Measurements from ENCODE around the gene HMGN5.
A peak's percentile ranks its signal among the peaks of the same experiment; 100 is the strongest.

HMGN5 gene

GRCh38 chrX:81201671-81202455 is at the start of gene HMGN5, which contains the start of gene SH3BGRL:
Gene HMGN5, minus strand, starts transcription at chrX:81201913. Its CDS starts 80,364 bp downstream, at chrX:81121549.
Gene SH3BGRL, plus strand, starts transcription at chrX:81202102. Its CDS starts 99 bp downstream, at chrX:81202201.
- peak; percentile 68 for DNase-seq

- DNase-seq = no peak
Observed at GRCh38 chrX:81241753-81242152, 40.0 kb upstream of the HMGN5 start.

DNA sequence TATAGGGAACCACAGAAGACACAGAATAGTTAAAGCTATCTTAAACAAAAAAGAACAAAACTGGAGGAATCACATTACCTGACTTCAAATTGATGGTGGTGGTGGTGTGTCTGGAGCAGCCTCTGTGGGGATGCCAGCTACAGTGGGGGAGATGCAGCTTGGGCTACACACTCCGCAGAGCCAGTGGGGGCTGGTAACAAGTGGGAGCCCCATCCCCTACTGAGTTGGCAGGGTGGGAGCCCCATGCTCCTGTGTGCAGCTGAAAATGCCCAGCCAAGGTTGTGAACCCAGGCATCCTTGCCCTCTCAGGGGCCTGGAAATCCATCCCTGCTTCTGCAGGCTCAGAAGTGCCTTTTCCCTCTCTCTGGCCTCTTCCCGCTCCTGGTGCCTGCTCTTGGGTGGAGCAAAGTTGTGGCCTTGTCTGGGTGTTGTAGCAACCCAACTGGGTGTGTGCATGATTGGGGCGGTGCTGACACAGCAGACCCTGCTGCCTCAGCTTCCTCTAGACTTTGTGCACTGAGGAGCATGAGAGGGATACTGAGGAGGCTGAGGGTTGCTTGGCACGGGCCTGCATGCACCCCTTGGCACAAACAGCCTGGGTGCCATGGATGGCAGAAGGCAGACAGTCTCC is 39.1 kb upstream of the HMGN5 start:
- no peak for DNase-seq

- DNase-seq = no peak
Observed at GRCh38 chrX:81238166-81238565, 36.5 kb upstream of the HMGN5 start.

GRCh38 chrX:81237516-81237915 is 35.8 kb upstream of the HMGN5 start:
- no peak for DNase-seq

- no peak for DNase-seq
Observed at GRCh38 chrX:81232218-81232617, 30.5 kb upstream of the HMGN5 start.

DNA sequence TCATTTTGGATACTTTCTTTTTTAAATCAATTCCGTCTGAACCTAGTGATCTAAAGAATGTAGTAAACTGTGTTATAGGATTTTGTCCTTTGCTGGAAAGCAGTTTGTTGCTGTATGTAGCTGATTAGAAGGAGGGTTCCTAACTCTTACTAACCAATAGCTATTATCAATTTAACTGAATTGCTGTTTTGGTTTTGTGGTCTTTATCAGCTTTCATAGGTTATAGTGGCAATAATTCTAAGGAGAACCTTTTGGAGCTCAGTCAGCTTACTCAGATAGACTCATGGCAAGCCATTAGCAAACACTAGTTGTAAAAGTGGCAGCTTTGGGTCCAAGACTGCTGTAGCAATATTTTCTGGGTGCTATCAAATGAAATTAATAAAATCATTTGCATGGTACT is 29.8 kb upstream of the HMGN5 start:
- no peak for DNase-seq

- no peak for DNase-seq
Observed at GRCh38 chrX:81229901-81230300, 28.2 kb upstream of the HMGN5 start.

DNA sequence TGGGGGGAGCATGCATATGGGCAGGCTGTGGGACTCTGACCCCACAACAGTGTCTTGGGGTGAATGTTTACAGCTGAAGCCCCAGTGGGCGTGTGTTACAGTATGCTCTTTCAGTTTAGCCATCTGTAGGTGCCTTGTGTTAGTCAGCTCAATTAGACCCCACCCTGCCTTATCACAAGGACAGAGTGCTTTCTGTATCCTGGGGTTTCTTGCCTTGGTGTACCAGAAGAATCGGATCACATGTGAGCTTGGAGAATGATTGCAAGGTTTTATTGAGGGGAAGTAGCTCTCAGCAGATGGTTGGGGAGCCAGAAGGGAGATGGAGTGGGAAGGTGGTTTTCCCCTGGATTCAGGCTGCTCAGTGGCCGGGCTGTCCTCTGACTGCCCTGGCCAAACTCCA is 27.5 kb upstream of the HMGN5 start:
- DNase-seq = no peak

- no peak for DNase-seq
Observed at GRCh38 chrX:81215685-81216084, 14.0 kb upstream of the HMGN5 start.

GRCh38 chrX:81208916-81209315 is 7.2 kb upstream of the HMGN5 start:
- no peak for DNase-seq

DNA sequence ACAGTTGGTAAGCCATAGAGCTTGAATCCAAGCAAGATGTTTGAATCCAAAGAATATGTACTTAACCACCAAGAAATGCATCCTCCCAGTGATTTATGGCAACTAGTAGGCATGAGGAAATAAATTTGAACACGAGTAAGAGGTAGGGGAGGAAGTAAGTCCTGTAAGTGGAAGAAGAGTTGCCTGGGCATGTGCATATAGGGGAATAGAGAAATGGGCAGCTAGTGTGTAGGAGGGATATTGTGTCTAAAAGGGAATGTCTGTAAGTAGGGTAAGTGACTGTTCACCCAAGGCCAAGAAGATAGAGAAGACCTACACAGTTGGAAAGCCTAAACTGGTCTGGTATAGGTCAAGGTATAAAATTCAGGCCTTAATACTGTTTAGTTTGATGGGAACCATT is 4.8 kb upstream of the HMGN5 start:
- no peak for DNase-seq

DNA sequence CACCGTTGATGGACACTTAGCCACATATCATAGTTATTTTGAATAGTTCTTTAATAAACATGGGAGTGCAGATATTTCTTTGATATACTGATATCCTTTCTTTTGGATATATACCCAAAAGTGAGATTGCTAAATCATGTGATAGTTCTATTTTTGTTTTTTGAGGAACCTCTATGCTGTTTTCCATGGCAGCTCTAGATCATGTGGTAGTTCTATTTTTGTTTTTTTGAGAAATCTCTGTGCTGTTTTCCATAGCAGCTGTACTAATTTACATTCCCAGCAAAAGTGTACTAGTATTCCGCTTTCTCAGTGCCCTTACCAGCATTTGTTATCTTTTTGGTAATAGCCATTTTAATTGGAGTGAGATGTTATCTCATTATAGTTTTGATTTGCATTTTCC is 3.8 kb upstream of the HMGN5 start:
- DNase-seq = no peak

GRCh38 chrX:81202943-81203342 is 1.2 kb upstream of the HMGN5 start:
- no peak for DNase-seq

DNA sequence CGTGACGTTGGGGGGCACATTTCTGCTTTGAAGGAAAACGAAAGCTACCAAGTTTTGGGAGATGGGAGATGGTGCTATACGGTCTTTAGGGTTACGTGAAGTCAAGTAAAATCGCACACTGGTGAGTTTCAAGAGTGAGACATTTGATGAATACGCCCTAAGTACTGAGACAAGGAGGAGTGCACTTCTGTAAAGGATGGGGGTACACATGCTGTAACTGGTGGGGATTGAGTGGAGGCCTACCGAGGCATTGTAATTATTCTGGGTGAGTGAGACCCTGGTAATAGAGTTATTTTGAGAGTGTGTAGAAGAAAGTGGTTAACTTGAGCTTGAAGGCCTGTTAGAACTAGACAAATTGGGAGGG is 725 bp upstream of the HMGN5 start:
- peak; percentile 3 for DNase-seq

DNA sequence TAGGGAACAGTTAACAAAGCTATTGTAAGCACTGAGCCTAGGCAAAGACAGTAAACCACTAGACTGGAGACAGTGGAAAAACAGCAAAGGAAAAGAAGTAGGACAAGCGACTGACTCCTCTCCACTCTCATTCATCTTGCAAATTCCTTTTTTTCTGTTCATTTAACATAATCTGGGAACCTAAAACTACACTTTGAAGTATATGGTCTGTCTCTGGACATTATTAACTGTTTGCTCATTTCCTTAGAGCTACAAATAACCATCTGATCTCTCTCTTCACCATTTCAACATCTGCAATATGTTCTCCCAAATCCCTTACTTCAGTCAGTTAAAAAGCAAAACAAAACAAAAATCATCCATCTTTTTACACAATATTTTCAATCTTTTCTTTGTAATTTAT is 642 bp downstream of the HMGN5 start:
- DNase-seq = no peak

DNA sequence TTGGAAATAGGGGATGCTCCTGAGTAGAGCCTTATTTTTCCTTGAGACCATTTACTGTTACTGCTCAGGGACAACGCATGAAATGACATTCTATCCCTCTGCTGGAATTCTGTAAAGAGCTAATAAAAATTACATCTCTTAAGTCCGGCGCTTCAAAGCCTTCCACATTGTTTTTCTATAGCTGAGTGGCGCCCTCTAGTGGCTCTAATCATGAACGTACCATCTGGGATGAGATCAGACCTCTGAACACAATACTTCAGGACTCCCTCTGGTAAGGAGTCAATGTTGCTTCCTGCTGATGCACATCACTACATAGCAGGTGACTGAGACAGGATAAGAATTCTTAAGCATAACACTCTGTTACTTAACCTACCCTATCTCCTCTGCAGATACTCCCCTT is 6.0 kb downstream of the HMGN5 start:
- DNase-seq = peak; percentile 63

GRCh38 chrX:81195259-81195658 is 6.5 kb downstream of the HMGN5 start:
- DNase-seq = no peak

- DNase-seq = no peak
Observed at GRCh38 chrX:81174286-81174685, 27.4 kb downstream of the HMGN5 start.

DNA sequence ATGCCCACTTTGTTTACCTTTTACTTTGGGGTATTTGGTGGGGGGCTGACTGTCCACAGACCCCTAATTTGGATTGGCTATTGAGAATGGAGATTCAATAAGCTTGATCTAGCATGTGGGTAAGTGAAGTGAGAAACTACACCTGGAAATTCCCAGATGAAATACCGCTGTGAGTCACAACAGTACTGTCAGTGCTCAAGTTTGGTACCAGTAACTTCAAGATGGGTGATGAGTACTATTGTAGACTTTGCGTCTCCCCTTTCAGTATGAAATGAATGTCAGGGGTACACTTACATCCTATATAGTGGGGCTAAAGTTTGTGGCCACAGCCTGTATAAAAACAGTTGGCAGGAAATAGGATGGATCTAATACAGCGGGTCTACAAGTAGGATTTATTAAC is 33.3 kb downstream of the HMGN5 start:
- DNase-seq = no peak

GRCh38 chrX:81121513-81122363 is 80.0 kb downstream of the HMGN5 start:
- peak; percentile 88 for DNase-seq

DNA sequence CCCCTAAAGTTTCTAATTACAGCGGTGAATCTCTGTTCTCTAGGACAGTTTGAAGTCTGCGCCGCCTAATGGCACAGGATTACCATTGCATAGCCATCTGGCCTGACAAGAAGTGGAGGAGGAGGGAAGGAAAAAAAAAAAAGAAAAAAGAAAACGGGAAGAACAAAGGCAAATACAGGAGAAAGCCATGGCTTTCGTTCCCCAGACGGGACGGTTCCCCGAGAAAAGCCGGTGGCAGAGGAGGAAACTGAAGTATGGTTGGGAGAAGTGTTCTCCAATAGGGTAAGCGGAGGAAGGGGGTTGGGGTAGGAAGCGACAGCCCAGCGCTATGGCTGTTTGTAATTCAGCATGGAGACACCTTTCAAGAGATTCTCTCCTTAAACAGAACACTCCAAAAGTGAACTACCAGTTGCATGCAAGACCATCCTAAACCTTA is 80.8 kb downstream of the HMGN5 start:
- peak; percentile 45 for DNase-seq

DNA sequence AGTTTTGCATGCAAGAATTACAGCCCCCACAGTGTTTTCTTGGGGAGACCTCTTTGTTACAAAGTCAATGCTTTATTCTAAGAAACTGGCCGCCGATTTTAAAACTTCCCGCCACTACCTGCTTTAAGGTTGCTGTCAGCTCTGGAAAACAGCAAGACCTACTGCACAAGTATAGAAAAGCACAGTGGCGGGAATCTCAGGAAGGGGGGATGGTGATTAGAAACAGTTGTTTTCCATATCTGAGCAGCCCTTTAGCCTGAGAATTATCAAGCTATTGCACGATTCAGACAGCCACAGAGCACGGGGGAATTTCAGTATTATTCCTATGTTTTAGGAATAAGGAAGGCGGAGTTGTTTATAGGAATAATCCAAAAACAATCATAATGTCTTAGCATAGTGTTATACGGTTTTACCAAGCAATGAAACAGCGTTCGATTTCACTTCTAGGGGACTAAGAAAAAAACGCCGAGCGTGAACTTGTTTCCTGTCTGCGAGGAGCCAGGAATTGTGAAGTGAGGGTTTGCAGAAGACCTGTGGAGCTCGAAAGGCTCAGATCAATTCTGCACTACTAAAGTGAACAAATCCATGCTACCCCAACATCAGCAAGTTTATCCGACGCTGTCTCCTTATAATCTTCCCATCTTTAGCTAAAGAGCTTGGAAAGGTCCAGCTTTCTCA is 81.3 kb downstream of the HMGN5 start:
- no peak for DNase-seq
